Heart left ventricle (tissue), 16 donors: ENCODE results near the gene PCSK5. TPM values are rescaled to one million over a fixed set of nuclear protein-coding genes. Genes with fewer than 3 reads are reported as not detected.

Experiments used
- ATAC-seq, 4 donors: fragments of 200-7000 bp; cut with Tn5 transposase; one replicate each; pipeline ENCODE4 v1.9.1; 2020 to 2022; ENCODE audit warnings: moderate library complexity in 4 of 4, mild to moderate bottlenecking in 3 of 4, moderate number of reproducible peaks in 1 of 4
- DNase-seq, 5 donors: peaks; one replicate each; pipeline ENCODE4 v3.0.0-alpha.2; 2020
- H3K27ac ChIP-seq, 12 donors: fragments of 200-600 bp; sonication (generic) in 4 of 12; one replicate each; pipeline versions ENCODE4 v1.5.0 to v1.8.0; 2016 to 2022; ENCODE audit warnings: mild to moderate bottlenecking in 2 of 12
- H3K27me3 ChIP-seq, 9 donors: fragments of 200-600 bp; sonication (generic) in 2 of 9; one replicate each; pipeline versions ENCODE4 v1.5.1 to v1.8.0; 2016 to 2022; ENCODE audit warnings: mild to moderate bottlenecking in 3 of 9
- H3K36me3 ChIP-seq, 9 donors: fragments of 200-600 bp; sonication (generic) in 2 of 9; one replicate each; pipeline versions ENCODE4 v1.5.0 to v1.8.0; 2018 to 2022; ENCODE audit warnings: mild to moderate bottlenecking in 2 of 9
- H3K4me1 ChIP-seq, 12 donors: fragments of 200-600 bp; sonication (generic) in 4 of 12; one replicate each; pipeline versions ENCODE4 v1.5.0 to v1.8.0; 2016 to 2022; ENCODE audit warnings: mild to moderate bottlenecking in 3 of 12
- H3K4me3 ChIP-seq, 12 donors: fragments of 200-600 bp; sonication (generic) in 4 of 12; one replicate each; pipeline versions ENCODE4 v1.5.0 to v1.8.0; 2017 to 2022; ENCODE audit warnings: mild to moderate bottlenecking in 9 of 12, moderate library complexity in 4 of 12
- H3K9me3 ChIP-seq, 12 donors: fragments of 200-600 bp; sonication (generic) in 4 of 12; one replicate each; pipeline versions ENCODE4 v1.5.0 to v1.8.0; 2016 to 2022; ENCODE audit warnings: mild to moderate bottlenecking in 1 of 12
- CTCF ChIP-seq, 12 donors: fragments of 200-600 bp; sonication (generic) in 4 of 12; IDR thresholded peaks; one replicate each; pipeline versions ENCODE4 v1.5.0 to v1.8.0; 2018 to 2022; ENCODE audit warnings: antibody characterized with exemption in 12 of 12, mild to moderate bottlenecking in 5 of 12
- POLR2A ChIP-seq, 2 donors: fragments of 450-650 bp; IDR thresholded peaks; one replicate each; pipeline ENCODE4 v1.6.1; 2017; ENCODE audit warnings: antibody characterized with exemption in 2 of 2, mild to moderate bottlenecking in 2 of 2, moderate library complexity in 2 of 2
- WGBS, 4 donors: extraction: QIAGEN DNeasy Blood & Tissue Kit in 2 of 4; methylation state at CpG; one replicate each; pipeline versions ENCODE4 v1.1.5 to v1.1.7; 2013 to 2018; 5-methylcytosine and 5-hydroxymethylcytosine counted together
- intact Hi-C, 10 donors: fragments of 100-400 bp; cut with DNase I; formaldehyde crosslinking; loops; one replicate each; pipeline versions ENCODE4 v1.11.1 to v1.14.2; 2022
- polyA plus RNA-seq, 2 donors: library from polyadenylated mRNA; stranded (reverse); fragments of 200-250 nt; gene quantifications; one replicate each; pipeline ENCODE4 v1.2.3, GENCODE V29; 2013
- total RNA-seq, 9 donors: library from RNA; depleted of rRNA in 2 of 9; stranded (reverse); fragments of >200 nt in 2 of 9; fragmentation: NEBNext Ultra II Directional in 3 of 9; extraction: Animal tissue kit (Norgen Biotek cat#: 25700) in 3 of 9; gene quantifications; one replicate each; pipeline versions ENCODE4 v1.1.0 to v1.2.4, GENCODE V29; 2016 to 2023
- donor health status: ischemic (EF 13 %, LVEDD 7.1; RV severe dilation, severe dysfunction).
- donor health status: healthy with polysubstance abuse.
- donor health status: DM: no; HTN: yes; CAD: no.
- donor health status: DM: no; HTN: no; CAD: no.
- donor health status: ischemic (EF 25% LVEDD 6.9; RV normal size, moderate dysfunction).
- donor health status: ischemic (EF 25% LVEDD 5.7; RV mildly dilated, moderate dysfunction).
- donor health status: healthy.
- donor health status: DM: yes; HTN: yes; CAD: no.
- donor health status: ischemic (EF 35%, LVEDD 5.7; RV mildly dilated, moderate dysfunction).
- donor health status: nonischemic (EF 11% LVEDD 7.7; RV severe dilation, severe dysfunction).
- donor health status: DM: yes; HTN: yes; CAD: no.
- donor health status: PGD.
- donor health status: ischemic (EF 29% LVEDD 5.4; RV normal size, mild dysfunction).
- donor health status: nonischemic (EF 23%, LVEDD 6.1; RV moderate dilation, normal function).

The PCSK5 gene
- total and polyA plus RNA-seq, 11 donors, result 1.3 to 13.6 (median 5.9) TPM

- H3K27me3 ChIP-seq, result no peaks in the 10 kb centered on the region
- intact Hi-C loops, result loop anchor here (5.0 to 10.0 kb wide), 14 partner anchors 56 to 674 kb away; no protein-coding TSS in a partner anchor
- H3K4me1 ChIP-seq, result peaks cover 0 to 13% (median 0%) of the 10 kb centered on the region in 12 donors
- DNase-seq (no peak), ATAC-seq (peak in 1 of 4 donors; percentile 51)
- no peak for TF ChIP-seq POLR2A (IDR thresholded peaks at IDR 0.05)
- TF ChIP-seq CTCF (IDR thresholded peaks at IDR 0.05), result no peak
- no peak overlapping the region for H3K4me3 ChIP-seq
- no peaks in the 10 kb centered on the region for H3K36me3 ChIP-seq
- 70 to 74% (median 73%) methylated on average over 3 of the region's 3 CpGs for WGBS, 4 donors
- H3K27ac ChIP-seq, result peak overlapping the region in 1 of 12 donors; percentile 77
- no peaks in the 10 kb centered on the region for H3K9me3 ChIP-seq
Observed at GRCh38 chr9:75869236-75869635, 21.2 kb upstream of the PCSK5 start.

GRCh38 chr9:75870450-75870849 is 20.0 kb upstream of the PCSK5 start:
- peaks cover 0 to 13% (median 0%) of the 10 kb centered on the region in 12 donors for H3K4me1 ChIP-seq
- ATAC-seq, result no peak
- no peak overlapping the region for H3K27ac ChIP-seq
- H3K9me3 ChIP-seq, result no peaks in the 10 kb centered on the region
- no peaks in the 10 kb centered on the region for H3K27me3 ChIP-seq
- 82 to 97% (median 93%) methylated on average over 1 of the region's 1 CpG for WGBS, 4 donors
- DNase-seq, result no peak
- intact Hi-C loops, result loop anchor here in 3 of 10 donors (10.0 kb wide), 2 partner anchors 64 to 424 kb away; no protein-coding TSS in a partner anchor
- H3K4me3 ChIP-seq, result no peak overlapping the region
- TF ChIP-seq CTCF (IDR thresholded peaks at IDR 0.05) (no peak), POLR2A (IDR thresholded peaks at IDR 0.05) (no peak)
- H3K36me3 ChIP-seq, result no peaks in the 10 kb centered on the region

GRCh38 chr9:75871624-75872023 is 18.8 kb upstream of the PCSK5 start:
- intact Hi-C loops, result loop anchor here in 3 of 10 donors (10.0 kb wide), 2 partner anchors 63 to 423 kb away; no protein-coding TSS in a partner anchor
- 86 to 88% (median 87%) methylated on average over 5 of the region's 5 CpGs for WGBS, 4 donors
- Histone ChIP-seq H3K4me1 (peaks cover 0 to 13% (median 0%) of the 10 kb centered on the region in 12 donors), H3K9me3 (no peaks in the 10 kb centered on the region), H3K27me3 (no peaks in the 10 kb centered on the region), H3K27ac (no peak overlapping the region), H3K36me3 (no peaks in the 10 kb centered on the region), H3K4me3 (no peak overlapping the region)
- DNase-seq (no peak), ATAC-seq (no peak)
- TF ChIP-seq POLR2A (IDR thresholded peaks at IDR 0.05), result no peak

- peak in 1 of 4 donors; percentile 48 for ATAC-seq
- intact Hi-C loops, result loop anchor here in 3 of 10 donors (10.0 kb wide), 2 partner anchors 61 to 421 kb away; no protein-coding TSS in a partner anchor
- no peak overlapping the region for H3K4me3 ChIP-seq
- DNase-seq, result no peak
- H3K9me3 ChIP-seq, result no peaks in the 10 kb centered on the region
- TF ChIP-seq POLR2A (IDR thresholded peaks at IDR 0.05), result no peak
- no peak for TF ChIP-seq CTCF (IDR thresholded peaks at IDR 0.05)
- WGBS, 4 donors, result 88 to 96% (median 92%) methylated on average over 1 of the region's 1 CpG
- peaks cover 0 to 10% (median 0%) of the 10 kb centered on the region in 12 donors for H3K4me1 ChIP-seq
- no peak overlapping the region for H3K27ac ChIP-seq
- no peaks in the 10 kb centered on the region for H3K27me3 ChIP-seq
- no peaks in the 10 kb centered on the region for H3K36me3 ChIP-seq
Observed at GRCh38 chr9:75873712-75874111, 16.8 kb upstream of the PCSK5 start.
